Uterus (tissue), 2 donors: ENCODE measurements around the gene SEL1L.

Experiments used
- POLR2A ChIP-seq, 2 donors: fragments of 450-650 bp; IDR thresholded peaks; one replicate each; pipeline ENCODE4 v1.6.1; 2016; ENCODE audit warnings: antibody characterized with exemption in 2 of 2, mild to moderate bottlenecking in 1 of 2, moderate library complexity in 1 of 2
- TF ChIP-seq, protein P1 (sequence below), 4 experiments: fragments of 200-600 bp in 2 of 4; fragments of 450-650 bp in 2 of 4; sonication (generic) in 2 of 4; IDR thresholded peaks; one replicate each; pipeline ENCODE4 v1.5.1; 2016 to 2019; ENCODE audit warnings: antibody characterized with exemption in 4 of 4, mild to moderate bottlenecking in 2 of 4, moderate library complexity in 1 of 4

DNA sequence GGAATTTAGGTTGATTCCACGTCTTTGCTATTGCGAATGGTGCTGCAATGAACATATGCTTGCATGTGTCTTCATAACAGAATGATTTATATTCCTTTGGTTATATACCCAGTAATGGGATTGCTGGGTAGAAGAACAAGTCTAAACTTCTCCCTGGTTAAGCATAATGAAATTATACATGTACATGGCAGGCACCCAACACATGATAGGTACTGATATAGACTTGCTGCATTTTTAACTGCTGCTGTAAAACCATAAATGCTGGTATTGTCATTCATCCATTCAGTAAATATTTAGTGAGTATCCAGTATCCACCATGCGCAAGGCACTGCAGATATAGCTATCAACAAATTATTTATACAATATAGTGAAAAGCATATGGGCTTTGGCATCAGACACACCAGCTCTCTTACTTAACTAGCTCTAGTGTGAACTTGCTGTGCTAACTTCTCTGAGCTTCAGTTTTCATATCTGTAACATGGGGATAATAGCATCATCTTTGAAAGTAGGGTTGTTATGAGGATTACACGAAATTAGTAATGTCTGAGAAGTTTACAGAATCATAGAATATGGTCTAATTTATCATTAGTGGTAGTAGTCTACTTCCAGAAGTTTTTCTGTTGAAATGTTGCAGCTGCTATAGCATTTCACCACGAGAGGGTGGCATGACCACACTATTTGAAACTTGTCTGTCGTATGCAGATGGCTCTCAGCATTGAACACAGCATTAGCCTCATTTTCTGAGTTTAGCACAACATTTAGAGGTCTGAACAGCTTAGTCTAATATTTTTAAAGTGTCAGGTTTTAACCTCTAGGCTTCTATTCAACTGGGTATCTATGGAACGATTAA lies 32.0 kb upstream of the SEL1L start:
- TF ChIP-seq, protein P1, sequence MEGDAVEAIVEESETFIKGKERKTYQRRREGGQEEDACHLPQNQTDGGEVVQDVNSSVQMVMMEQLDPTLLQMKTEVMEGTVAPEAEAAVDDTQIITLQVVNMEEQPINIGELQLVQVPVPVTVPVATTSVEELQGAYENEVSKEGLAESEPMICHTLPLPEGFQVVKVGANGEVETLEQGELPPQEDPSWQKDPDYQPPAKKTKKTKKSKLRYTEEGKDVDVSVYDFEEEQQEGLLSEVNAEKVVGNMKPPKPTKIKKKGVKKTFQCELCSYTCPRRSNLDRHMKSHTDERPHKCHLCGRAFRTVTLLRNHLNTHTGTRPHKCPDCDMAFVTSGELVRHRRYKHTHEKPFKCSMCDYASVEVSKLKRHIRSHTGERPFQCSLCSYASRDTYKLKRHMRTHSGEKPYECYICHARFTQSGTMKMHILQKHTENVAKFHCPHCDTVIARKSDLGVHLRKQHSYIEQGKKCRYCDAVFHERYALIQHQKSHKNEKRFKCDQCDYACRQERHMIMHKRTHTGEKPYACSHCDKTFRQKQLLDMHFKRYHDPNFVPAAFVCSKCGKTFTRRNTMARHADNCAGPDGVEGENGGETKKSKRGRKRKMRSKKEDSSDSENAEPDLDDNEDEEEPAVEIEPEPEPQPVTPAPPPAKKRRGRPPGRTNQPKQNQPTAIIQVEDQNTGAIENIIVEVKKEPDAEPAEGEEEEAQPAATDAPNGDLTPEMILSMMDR (IDR thresholded peaks at IDR 0.05): peak in 1 of 4 experiments; percentile 5
- TF ChIP-seq POLR2A (IDR thresholded peaks at IDR 0.05): no peak
